ENCODE data around the gene CBLN4. TPM values are rescaled to one million over a fixed set of nuclear protein-coding genes. Genes with fewer than 3 reads are reported as not detected.

Gene CBLN4
- total RNA-seq, 1 experiment from 2014 or later: not detected

GRCh38 chr20:55953201-55953600 lies 52.1 kb downstream of the CBLN4 start:
- Histone ChIP-seq H4K20me1 (ENCODE audit: control insufficient read depth, insufficient read depth, insufficient read length) (no peaks in the 10 kb centered on the region), H3K18ac (ENCODE audit: insufficient read length, low read depth, low read length) (no peak overlapping the region), H3K79me2 (ENCODE audit: insufficient read depth, low read length) (no peaks in the 10 kb centered on the region), H3K23me2 (ENCODE audit: insufficient read length, low read depth, low read length, poor library complexity, severe bottlenecking) (no peaks in the 10 kb centered on the region), H2BK15ac (ENCODE audit: low read depth, low read length) (no peak overlapping the region), H2BK12ac (ENCODE audit: insufficient read length, low read depth, low read length) (no peak overlapping the region), H2BK20ac (ENCODE audit: low read depth, low read length, poor library complexity, severe bottlenecking) (no peak overlapping the region), H3K4ac (ENCODE audit: low read depth, low read length) (no peak overlapping the region), H3K14ac (ENCODE audit: insufficient read depth, low read length) (no peak overlapping the region), H3K27me3 (ENCODE audit: insufficient read depth, low read length) (no peaks in the 10 kb centered on the region), H2BK120ac (ENCODE audit: low read depth, low read length, poor library complexity, severe bottlenecking) (no peak overlapping the region), H4K8ac (replicated peaks; ENCODE audit: insufficient read length, low read depth, low read length) (no peak overlapping the region), H3K27ac (ENCODE audit: insufficient read length, low read depth, low read length) (no peak overlapping the region), H3K4me1 (ENCODE audit: insufficient read depth, low read length) (no peaks in the 10 kb centered on the region), H3K23ac (ENCODE audit: insufficient read length, low read depth, low read length) (no peak overlapping the region), H3K56ac (ENCODE audit: insufficient read length, low read depth, low read length) (no peak overlapping the region), H2AK5ac (ENCODE audit: insufficient read length, low read length) (no peak overlapping the region), H2BK5ac (ENCODE audit: insufficient read length, low read length) (no peak overlapping the region), H3K9me3 (ENCODE audit: control insufficient read depth, low read depth, low read length) (peaks cover 91% of the 10 kb centered on the region), H3K4me2 (ENCODE audit: insufficient read depth, insufficient read length, low read length) (no peak overlapping the region), H3K79me1 (ENCODE audit: insufficient read depth, low read depth, low read length, poor library complexity, severe bottlenecking) (no peaks in the 10 kb centered on the region), H3K9ac (ENCODE audit: extremely low read depth, insufficient read length, low read length) (no peak overlapping the region), H3T11ph (ENCODE audit: low read length) (no peak overlapping the region), H2AFZ (ENCODE audit: low read length) (no peak overlapping the region), H4K91ac (ENCODE audit: insufficient read length, low read depth, low read length) (no peak overlapping the region), H4K5ac (ENCODE audit: insufficient read length, low read depth, low read length) (no peak overlapping the region)
- peaks cover 91 to 95% of the 10 kb centered on the region in 2 experiments for H3K9me3 Mint-ChIP-seq
- no CpG with 5 or more reads among the region's 2 CpGs for WGBS (ENCODE audit: extremely low coverage, insufficient read length, low lambda C conversion rate)
- peaks cover 0 to 20% (median 3%) of the 10 kb centered on the region in 3 experiments; a peak in 4 of 7 replicates for H3K36me3 Mint-ChIP-seq (ENCODE audit: insufficient read depth in 1 of 3, low read depth in 3 of 3)
- no peak overlapping the region for H3K4me3 Mint-ChIP-seq
- DNase-seq: no peak
- peaks cover 4% of the 10 kb centered on the region for H3K27me3 Mint-ChIP-seq (ENCODE audit: low read depth)
- H3K27ac Mint-ChIP-seq: no peak overlapping the region
- H3K4me1 Mint-ChIP-seq: no peaks in the 10 kb centered on the region
- TF ChIP-seq, protein P1, sequence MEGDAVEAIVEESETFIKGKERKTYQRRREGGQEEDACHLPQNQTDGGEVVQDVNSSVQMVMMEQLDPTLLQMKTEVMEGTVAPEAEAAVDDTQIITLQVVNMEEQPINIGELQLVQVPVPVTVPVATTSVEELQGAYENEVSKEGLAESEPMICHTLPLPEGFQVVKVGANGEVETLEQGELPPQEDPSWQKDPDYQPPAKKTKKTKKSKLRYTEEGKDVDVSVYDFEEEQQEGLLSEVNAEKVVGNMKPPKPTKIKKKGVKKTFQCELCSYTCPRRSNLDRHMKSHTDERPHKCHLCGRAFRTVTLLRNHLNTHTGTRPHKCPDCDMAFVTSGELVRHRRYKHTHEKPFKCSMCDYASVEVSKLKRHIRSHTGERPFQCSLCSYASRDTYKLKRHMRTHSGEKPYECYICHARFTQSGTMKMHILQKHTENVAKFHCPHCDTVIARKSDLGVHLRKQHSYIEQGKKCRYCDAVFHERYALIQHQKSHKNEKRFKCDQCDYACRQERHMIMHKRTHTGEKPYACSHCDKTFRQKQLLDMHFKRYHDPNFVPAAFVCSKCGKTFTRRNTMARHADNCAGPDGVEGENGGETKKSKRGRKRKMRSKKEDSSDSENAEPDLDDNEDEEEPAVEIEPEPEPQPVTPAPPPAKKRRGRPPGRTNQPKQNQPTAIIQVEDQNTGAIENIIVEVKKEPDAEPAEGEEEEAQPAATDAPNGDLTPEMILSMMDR (conservative IDR thresholded peaks at IDR 0.05): no peak

Data from H9 (cell line).